Measurements from ENCODE around the gene GRM5.
"Not testable (repeated sequence)": the region's sequence is repeated elsewhere in the genome, so short reads cannot be mapped to it uniquely, and the experiment has no call there.

GRCh38 chr11:88458047-88458446 lies 607.7 kb downstream of the GRM5 start:
- TF ChIP-seq CTCF, POLR2A, POLR2AphosphoS5 (IDR thresholded peaks at IDR 0.05): not testable (repeated sequence)
